NCI-H2107 treated with DMSO at 0.1 percent for 48 hours (cell line): ENCODE results near the gene ZDHHC22.

ENCODE experiments used
- DNase-seq: peaks from one replicate; lab custom pipeline; 2025; ENCODE audit not compliant: unreplicated experiment; lab: John Stamatoyannopoulos, UW

The ZDHHC22 gene

DNA sequence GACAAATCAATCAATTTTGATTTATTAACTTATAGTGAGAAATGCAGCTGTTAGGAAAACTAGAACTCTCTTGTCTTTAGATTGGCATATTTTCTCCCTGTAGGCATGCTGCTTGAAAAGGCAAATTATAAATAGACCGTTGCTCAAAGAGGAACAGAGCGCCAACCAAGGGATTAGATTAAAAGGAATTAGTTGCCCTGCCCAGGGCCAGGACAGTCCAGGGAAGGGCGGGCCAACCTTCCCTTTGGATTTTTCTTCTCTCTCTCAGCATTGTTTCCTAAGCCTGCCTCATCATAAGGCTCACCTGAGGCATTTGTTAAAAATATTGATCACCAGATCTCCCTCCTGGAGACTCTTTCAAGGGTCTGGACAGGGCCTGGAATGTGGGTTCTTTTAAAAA is 34.9 kb downstream of the ZDHHC22 start:
- no peak for DNase-seq

GRCh38 chr14:77105145-77105939 is 36.2 kb downstream of the ZDHHC22 start:
- peak; percentile 22 for DNase-seq

- DNase-seq = no peak
These were observed 37.2 kb downstream of the ZDHHC22 start for GRCh38 chr14:77104393-77104792.

DNA sequence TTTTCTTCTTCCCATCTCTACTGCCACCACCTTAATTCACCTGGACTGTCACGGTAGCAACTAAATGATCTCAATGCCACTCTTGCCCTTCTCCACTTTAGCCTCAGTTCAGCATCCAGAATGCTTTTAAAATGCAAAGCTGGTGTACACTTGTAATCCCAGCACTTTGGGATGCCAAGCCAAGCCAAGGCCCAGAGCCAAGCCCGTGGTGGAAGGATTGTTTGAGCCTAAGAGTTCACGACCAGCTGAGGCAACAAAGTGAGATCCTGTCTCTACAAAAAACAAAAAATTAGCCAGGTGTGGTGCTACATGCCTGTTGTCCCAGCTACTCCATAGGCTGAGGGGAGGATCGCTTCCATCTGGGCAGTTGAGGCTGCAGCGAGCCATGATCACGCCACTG is 37.6 kb downstream of the ZDHHC22 start:
- no peak for DNase-seq

DNA sequence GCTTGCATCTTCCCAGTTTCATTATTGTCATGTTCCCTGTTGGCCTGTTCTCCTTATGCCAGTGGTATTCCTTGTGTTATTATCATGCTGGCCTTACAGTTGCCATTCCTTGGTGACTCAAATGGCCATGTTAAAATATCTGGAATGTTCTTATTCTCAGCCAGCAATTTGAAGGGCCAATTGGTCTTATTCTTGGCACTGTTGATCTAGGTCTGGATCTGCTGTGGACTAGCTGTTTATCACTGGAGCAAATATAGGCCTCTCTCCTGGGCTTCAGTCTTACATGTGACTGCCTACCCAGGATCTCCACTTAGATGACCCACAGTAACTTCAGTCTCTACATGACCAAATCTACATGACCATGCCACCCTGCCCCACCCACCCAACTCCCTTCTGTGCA is 38.1 kb downstream of the ZDHHC22 start:
- no peak for DNase-seq

DNA sequence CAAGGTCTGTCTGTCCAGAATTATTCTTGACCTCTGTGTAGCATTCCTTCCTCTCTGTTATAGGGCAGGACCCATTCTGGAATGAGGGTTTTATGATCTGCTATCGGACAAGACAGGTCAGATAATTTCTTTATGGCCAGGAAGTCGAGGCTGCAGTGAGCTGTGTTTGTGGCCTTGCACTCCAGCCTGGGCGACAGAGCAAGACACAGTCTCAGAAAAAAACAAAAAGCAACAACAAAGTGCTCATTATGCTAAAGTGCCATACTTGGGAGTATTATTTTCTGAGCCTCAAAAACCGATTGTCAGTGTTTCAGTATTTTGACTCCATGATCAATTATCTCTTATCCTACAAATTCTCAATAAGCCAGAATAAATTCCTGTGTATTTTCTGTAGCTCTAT is 39.4 kb downstream of the ZDHHC22 start:
- DNase-seq = no peak

- no peak for DNase-seq
These were observed 40.6 kb downstream of the ZDHHC22 start for GRCh38 chr14:77100961-77101360.

DNA sequence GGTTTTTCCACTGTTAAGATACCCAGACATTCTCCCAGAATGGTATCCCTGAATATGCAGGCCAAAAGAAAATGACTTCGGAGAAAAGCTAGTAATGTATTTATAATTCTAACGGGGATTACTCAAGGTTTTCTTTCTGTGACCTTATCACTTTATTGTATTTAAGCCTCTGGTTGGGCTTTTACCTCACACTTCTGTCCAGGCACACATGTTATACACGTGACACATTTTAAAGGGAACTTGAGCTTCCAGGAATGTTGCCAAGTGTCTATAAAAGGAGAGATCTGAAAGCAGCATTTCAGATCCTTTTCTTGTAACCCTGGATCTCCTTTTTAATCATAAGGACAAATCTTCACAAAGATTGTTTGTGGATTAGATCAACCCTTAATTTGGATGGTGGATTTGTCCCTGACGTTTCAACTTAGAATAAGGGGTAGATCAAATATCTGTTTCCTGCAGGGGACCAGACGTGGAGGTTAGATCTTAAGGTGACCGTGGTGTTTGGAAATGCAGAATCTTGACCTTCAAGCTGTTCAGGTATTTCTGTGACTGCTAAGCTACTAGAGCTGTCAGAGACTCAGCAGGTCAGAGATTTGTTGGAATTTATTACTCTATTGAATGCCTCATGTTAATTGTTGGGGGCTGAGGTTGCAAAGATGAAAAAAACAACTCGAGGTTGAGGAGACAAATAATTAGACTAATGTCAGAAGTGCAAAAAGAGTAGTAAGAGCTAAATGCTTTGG is 42.0 kb downstream of the ZDHHC22 start:
- peak; percentile 39 for DNase-seq

- no peak for DNase-seq
These were observed 42.9 kb downstream of the ZDHHC22 start for GRCh38 chr14:77098529-77099353.

- peak; percentile 99 for DNase-seq
These were observed 43.7 kb downstream of the ZDHHC22 start, which contains the start of gene CIPC for GRCh38 chr14:77097700-77098528. CIPC (plus strand) TSS chr14:77098258; CDS start chr14:77105709, 7,451 bp downstream.

GRCh38 chr14:77097006-77097699 is 44.4 kb downstream of the ZDHHC22 start:
- no peak for DNase-seq

- DNase-seq = peak; percentile 90
These were observed 46.8 kb downstream of the ZDHHC22 start for GRCh38 chr14:77094672-77095284.

- no peak for DNase-seq
These were observed 48.9 kb downstream of the ZDHHC22 start for GRCh38 chr14:77092676-77093075.

DNA sequence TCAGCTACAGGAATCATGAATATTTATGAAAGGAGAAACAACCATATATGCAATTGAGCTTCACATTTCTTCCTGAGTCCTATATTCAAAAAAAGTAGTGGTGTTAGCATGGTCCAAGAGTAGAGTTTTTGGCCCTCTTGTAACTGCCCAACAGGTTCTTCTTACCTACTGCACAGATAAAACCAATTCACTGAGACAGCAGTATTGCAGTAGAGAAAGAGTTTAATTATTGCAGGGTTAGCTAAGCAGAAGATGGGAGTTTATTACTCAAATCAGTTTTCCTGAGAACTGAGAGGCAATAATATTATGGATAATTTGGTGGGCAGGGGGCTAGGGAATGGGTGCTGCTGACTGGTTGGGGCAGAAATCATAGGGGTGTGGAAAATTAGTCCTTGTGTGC is 50.1 kb downstream of the ZDHHC22 start:
- DNase-seq = no peak

- no peak for DNase-seq
These were observed 52.9 kb downstream of the ZDHHC22 start for GRCh38 chr14:77088645-77089044.

DNA sequence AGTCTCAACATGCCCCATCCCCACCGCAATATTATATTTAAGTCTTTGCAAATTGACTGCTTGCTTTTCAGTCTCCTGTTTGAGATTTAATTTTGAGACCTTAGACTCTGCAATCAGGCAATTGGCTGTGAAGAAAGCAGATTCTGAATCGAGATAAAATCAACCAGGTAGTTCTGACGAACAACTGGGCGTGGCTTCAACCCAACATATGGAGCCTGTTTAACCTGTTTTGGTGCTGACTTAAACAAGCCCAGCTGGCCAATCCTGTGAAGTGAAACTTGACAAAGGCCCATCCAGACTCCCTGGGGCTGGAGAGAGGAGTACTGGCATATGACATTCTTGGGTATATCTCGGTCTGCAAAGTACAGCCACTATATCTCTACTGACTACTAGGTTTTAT is 53.4 kb downstream of the ZDHHC22 start:
- DNase-seq = peak; percentile 46

DNA sequence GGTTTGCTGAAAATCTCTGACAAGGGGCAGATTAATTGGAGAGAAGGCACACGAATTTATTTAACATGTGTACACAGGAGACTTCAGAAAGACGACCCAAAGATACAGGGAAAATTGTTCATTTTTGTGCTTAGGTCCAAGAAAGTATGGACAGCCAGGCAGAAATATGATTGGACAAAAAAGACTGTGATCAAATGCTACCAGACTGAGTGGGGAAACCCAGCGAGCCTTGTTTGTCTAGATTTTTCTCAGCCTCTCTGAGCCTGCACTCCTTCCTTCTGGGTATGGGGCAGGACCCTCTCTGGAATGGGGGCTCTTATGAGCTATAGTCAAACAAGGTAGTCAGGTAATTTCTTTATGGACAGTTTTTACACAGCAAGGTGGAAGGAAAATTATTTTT is 54.0 kb downstream of the ZDHHC22 start:
- no peak for DNase-seq

DNA sequence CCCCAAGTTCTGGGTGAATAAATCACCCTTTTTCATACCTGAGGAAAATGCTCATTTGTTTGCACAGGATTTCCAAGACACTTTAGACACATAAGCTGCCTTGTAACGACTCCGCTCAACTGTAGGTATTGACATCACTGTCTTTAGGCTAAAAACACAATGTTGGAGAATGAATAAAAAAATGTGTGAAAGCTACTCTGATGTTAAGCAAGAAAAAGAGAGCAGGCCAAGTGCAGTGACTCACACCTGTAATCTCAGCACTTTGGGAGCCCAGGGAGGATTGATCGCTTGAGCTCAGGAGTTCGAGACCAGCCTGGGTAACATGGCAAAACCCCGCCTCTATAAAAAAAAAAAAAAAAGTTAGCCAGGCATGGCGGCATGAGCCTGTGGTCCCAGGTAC is 54.6 kb downstream of the ZDHHC22 start:
- no peak for DNase-seq

DNA sequence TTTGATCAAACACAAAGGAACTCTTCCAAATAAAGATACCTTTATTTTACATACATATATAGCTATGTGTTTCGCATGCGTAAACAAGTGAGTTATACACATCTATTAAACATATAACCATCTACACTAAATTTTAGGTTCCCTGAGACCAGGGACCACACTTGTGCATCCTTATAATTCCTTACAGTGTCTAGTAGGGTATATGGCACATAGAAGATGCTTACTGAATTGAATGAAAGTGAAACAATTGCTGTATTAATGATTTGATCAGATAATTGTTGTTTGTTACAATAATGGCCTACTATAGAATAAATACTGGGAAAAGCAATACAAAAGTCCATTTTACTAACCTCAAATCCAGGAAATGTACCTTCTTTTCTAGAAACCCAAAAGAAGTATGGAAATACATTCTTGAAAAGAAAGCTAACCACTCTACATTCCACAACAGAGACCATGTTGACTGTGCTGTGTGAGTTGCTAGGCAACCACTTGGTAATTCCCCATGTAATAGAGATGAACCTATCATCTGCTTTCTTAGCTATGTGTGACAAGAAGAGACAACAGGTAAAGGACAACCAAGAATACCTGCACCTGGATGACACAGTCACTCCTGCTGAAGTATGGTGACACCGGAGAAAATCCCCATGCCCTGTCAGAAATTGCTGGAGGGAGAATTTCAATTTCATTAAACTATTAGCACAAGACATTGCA is 55.4 kb downstream of the ZDHHC22 start:
- DNase-seq = no peak
